ENCODE measurements around the gene RSAD1.
A peak's percentile ranks its signal among the peaks of the same experiment; 100 is the strongest.
"Not testable (repeated sequence)": the region's sequence is repeated elsewhere in the genome, so short reads cannot be mapped to it uniquely, and the experiment has no call there.

The RSAD1 gene

DNA sequence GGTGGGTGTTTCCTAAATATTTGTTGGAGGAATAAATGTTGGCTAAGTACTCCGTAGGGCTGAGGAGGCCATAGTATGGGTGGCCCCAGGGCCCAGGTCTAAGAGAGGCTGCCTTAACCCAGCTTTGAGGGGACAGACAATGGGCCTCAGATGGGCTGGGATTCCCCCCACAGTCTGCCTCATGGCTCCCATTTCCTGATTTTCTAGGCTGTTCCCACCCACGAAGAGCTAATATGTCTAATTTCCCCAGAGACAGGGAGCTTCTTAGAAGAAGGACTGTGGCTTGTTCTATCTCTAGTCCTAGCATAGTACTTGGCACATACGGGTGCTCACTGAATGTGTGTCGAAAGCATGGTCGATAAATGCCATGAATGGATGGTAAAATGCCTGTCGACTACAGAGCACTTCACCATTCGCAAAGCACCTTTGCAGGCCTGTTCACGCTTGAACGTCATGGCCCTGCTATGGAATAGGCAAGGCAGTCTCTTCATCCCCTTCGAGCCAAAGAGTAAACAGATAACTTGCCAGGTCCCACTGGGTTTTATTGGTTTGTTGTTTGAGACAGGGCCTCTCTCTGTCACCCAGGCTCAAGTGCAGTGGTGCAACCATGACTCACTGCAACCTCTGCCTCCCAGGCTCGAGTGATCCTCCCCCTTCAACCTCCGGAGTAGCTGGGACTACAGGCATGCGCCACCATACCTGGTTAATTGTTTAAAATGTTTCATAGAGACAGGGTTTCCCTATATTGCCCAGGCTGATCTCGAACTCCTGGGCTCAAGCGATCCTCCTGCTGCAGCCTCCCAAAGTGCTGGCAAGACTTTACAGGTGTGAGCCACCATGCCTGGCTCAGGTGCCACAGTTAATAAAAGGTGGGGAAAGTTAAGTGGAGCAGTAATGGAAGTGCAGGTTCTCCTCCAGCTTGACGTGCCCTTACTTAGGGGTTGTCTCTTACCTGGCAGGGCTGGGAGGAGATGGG lies 19.7 kb upstream of the RSAD1 start:
- DNase-seq: no peak

GRCh38 chr17:50459756-50460155 lies 18.9 kb upstream of the RSAD1 start:
- DNase-seq: no peak

- no peak for DNase-seq
Observed at GRCh38 chr17:50460831-50461526, 17.7 kb upstream of the RSAD1 start.

DNA sequence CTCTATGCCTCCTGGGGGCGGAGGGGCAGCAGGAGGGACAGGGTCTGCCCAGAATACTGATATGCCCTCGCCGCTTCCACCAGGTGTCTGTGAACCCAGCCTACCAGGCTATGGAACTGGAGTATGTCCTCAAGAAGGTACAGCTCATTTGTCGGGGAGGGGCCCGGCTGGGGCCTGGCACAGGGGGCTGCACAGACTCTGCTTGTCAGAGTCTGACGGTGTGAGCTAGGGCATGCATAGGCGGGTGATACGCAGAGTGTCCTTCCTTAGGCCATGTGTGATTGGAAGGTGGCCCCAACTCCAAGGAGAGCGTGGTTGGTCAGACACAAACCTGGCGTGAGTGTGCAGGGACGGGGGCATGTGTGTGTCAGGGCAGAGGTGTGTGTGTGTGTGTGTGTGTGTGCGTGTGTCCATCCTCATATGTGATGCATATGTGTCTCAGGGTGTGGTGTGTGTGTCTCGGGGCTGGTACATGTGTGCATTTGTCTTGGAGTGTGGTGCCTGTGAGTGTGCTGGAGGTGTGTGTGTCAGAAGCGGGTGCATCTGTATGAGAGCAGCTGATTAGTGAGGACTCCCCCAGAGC lies 17.0 kb upstream of the RSAD1 start:
- no peak for DNase-seq

GRCh38 chr17:50462446-50462845 lies 16.2 kb upstream of the RSAD1 start:
- peak; percentile 3 for DNase-seq

- no peak for DNase-seq
Observed at GRCh38 chr17:50464121-50464520, 14.5 kb upstream of the RSAD1 start.

DNA sequence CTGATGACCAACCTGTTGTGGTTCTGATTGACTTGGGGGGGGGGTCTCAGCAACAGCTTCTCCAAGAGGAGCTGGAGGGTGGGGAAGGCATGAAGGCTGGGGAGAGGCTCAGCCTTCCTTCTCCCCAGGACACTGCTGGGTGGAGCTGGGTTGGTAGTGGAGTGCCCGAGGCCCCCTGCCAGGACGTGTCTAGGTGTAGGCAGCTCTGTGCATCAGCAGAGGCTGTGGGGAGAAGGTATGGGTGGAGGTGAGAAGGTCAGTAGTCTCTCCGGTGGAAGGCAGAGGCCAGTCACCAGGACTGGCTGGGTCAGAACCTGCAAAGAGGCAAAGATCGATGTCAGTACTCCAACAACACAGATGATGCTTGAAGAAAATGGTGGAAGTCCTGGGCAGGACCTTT lies 13.9 kb upstream of the RSAD1 start:
- no peak for DNase-seq

- DNase-seq: no peak
Observed at GRCh38 chr17:50465171-50465570, 13.5 kb upstream of the RSAD1 start.

GRCh38 chr17:50465635-50466034 lies 13.0 kb upstream of the RSAD1 start:
- no peak for DNase-seq

DNA sequence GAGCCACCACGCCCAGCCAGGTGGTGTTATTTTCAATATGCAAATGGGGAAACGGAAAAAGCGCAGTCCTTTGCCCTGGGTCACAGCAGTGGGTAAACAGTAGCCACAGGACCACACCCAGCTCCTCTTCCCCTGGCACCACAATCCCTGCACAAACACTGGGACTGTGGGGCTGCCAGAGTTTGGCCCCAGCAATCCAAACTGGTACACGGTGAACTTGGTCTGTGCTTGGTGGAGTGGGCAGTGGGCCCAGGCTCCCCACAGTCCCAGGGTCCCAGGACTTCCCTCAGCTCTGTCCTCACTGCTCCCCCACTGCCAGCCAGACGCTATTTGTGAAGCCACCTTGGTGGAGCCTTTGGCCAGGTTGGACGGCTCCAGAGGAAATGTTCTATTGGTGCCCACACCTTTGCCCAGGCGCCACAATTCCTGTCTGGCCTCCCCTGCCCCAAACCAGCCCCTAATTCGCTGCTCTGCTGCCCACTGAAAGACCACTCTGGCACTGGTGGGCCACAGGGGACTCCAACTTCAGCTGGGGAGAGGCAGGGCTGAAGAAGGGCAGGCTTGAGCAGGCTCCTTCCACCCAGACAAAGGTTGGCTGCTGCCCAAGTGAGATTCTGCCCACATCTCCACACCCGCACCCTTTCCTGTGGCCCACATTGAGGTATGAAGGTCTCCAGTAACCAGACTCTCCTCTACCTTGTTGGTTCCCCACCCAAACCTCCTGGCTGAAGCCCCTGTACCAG lies 12.1 kb upstream of the RSAD1 start:
- DNase-seq: no peak

DNA sequence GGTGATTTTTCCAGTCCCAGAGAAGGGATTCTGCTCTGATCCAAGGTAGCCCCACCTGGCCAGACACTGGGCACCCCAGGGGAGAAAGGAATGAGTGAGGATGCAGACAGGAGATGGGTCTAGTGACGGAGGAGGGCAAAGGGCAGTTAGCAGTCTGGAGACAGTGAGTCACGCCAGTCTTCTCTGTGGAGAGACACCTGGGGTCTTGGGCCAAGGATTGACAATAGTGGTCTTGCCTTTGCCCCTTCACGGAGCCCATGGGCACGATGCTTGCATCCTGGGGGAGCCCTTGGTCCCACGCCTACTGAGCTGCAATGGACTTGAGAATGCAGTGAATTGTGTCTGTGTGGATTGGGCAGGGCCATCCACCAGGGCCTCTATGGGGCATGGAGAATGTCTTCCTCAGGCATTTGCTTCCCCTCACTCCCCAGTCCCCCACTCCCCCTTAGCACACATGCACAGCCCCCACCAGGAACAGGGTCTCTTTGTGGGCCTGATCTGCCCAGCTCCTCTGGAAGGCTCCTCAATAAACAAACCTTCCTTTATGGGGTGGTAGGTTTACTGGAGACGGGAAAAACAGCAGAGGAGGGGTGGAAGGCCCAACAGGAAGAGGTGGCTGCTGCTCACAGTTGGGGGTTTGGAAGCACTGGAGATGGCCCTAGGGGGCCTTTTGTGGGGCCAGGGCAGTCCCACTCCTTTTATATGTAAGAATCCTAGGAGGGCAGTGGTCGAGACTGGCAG lies 11.4 kb upstream of the RSAD1 start:
- DNase-seq: no peak

GRCh38 chr17:50467855-50468303 lies 10.8 kb upstream of the RSAD1 start:
- DNase-seq: no peak

- no peak for DNase-seq
Observed at GRCh38 chr17:50468304-50469207, 10.1 kb upstream of the RSAD1 start, which contains the start of gene CHAD. Gene CHAD, minus strand, starts transcription at chr17:50468880. Its CDS starts 67 bp downstream, at chr17:50468813.

GRCh38 chr17:50469208-50469605 lies 9.5 kb upstream of the RSAD1 start:
- DNase-seq: no peak

DNA sequence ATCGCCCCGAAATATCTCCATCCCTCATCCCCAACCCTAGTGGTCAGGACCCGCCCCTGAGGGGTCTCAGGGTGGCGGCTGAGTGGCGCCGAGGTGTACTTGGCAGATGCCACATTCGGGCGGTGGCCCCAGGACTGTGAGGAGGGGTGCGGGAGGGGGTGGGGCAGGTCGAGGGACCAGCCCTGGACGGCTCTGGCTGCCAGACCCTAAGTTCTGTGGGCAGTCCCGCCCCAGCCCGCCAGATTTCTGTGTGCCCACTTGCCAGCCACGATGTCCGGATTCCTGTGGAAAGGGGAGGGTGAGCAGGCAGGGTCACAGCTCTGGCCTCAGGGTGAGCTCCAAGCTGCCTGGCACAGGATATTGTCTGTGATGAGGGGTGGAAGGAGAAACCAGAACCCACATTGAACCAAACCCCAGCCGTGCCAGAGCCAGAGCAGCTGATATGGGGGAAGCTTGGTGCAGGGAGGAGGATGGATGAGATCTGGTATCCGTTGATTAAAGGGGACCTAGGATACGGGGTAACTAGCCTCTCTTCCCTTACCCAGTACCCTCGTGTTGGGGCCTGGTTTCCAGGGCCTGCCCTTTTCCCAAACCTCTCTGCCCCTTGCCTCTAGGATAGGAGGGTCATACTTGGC lies 8.9 kb upstream of the RSAD1 start:
- DNase-seq: no peak

DNA sequence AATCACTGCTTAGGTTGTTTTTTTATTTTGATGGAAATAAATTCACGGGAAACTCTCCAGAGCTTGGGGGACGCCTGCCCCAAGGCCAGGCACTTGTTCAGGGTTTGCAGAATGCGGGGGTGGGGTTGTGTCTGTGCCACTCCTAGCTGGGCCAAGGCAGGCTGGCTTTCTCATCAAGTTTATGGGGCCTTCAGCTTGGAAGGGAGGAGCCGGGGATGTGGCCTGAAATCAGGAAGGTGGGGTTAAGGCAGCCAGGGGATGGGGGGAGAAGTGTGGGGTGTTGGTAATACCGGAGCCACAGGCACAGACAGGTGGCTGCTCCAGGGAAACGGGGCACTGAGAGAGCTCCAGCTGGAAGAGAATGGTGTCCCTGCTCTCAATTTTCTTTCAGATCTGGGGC lies 8.2 kb upstream of the RSAD1 start:
- DNase-seq: no peak

GRCh38 chr17:50471009-50471905 lies 7.4 kb upstream of the RSAD1 start:
- DNase-seq: peak; percentile 6

DNA sequence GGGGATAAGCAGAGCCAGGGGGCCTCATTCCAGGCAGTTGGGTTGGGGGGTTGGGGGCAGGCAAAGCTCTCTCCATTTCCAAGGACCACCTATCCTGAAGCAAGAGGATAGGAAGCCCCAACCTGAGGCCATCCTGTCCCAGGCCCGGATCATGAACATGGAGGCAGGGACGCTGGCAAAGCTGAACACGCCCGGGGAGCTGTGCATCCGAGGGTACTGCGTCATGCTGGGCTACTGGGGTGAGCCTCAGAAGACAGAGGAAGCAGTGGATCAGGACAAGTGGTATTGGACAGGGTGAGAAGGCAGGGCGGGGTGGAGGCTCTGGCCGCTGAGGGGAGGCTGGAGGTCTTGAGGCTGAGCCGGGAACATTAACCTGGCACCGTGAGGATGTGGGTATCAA lies 6.4 kb upstream of the RSAD1 start:
- no peak for DNase-seq

DNA sequence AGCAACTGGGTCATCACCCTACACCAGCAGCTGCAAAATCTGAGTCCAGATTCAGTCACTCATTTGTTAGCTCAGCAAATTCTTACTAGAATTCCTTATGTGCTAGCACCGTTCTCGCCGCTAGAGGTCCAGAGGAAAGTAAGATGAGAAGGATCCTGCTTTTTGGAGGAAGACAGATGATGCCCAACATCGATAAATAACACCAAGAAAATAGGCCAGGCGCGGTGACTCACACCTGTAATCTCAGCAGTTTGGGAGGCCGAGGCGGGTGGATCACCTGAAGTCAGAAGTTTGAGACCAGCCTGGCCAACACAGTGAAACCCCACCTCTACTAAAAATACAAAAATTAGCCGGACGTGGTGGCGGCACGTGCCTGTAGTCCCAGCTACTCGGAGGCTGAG lies 5.9 kb upstream of the RSAD1 start:
- DNase-seq: not testable (repeated sequence)
